ENCODE data around the gene ARMC3. TPM values are rescaled to one million over a fixed set of nuclear protein-coding genes. Genes with fewer than 3 reads are reported as not detected.

ARMC3 gene
- polyA plus RNA-seq, 2 of the 4 experiments (the other 2 are of a cell fraction) = 0.09 to 0.59 TPM

GRCh38 chr10:22977751-22978150, 49.9 kb downstream of the ARMC3 start:
- Histone ChIP-seq H3K4me3 (no peak overlapping the region), H3K9me3 (no peaks in the 10 kb centered on the region), H3K27ac (no peak overlapping the region), H3K4me1 (no peaks in the 10 kb centered on the region), H3K4me2 (no peak overlapping the region)
- ATAC-seq (no peak), FAIRE-seq (no peak), DNase-seq (ENCODE audit: low read depth in 1 of 2, low spot score in 1 of 2) (no peak)
- 11% methylated on average over 1 of the region's 1 CpG for WGBS (ENCODE audit: missing lambda C conversion rate)
- POLR2A ChIA-PET = no interaction called here
- TF ChIP-seq ATOH8 (CRISPR knock-in tag; IDR thresholded peaks at IDR 0.05; ENCODE audit: low read depth) (no peak), MAZ (IDR thresholded peaks at IDR 0.05; ENCODE audit: borderline replicate concordance, low read depth, low read length) (no peak), ZNF302 (CRISPR knock-in tag; IDR thresholded peaks at IDR 0.05) (no peak), CEBPB (IDR thresholded peaks at IDR 0.05) (no peak), HOXB5 (CRISPR knock-in tag; IDR thresholded peaks at IDR 0.05) (no peak), HDAC2 (IDR thresholded peaks at IDR 0.05) (no peak), MAFK (IDR thresholded peaks at IDR 0.05; ENCODE audit: partially characterized antibody) (no peak), TFCP2L1 (CRISPR knock-in tag; IDR thresholded peaks at IDR 0.05) (no peak), ELK1 (IDR thresholded peaks at IDR 0.05; ENCODE audit: low read depth, low read length) (no peak), TP53 (CRISPR knock-in tag; IDR thresholded peaks at IDR 0.05) (no peak), ZFP36 (IDR thresholded peaks at IDR 0.05; ENCODE audit: borderline replicate concordance, partially characterized antibody) (no peak), EHF (CRISPR knock-in tag; IDR thresholded peaks at IDR 0.05) (no peak), CBX8 (IDR thresholded peaks at IDR 0.05) (no peak), BCL3 (IDR thresholded peaks at IDR 0.05) (no peak), HES2 (IDR thresholded peaks at IDR 0.05) (no peak), RCOR1 (IDR thresholded peaks at IDR 0.05; ENCODE audit: low read depth, low read length) (no peak), REST (IDR thresholded peaks at IDR 0.05) (no peak), RNF2 (IDR thresholded peaks at IDR 0.05; ENCODE audit: borderline replicate concordance, low read depth) (no peak), PHF8 (IDR thresholded peaks at IDR 0.05; ENCODE audit: borderline replicate concordance, low read depth) (no peak)
- CTCF ChIA-PET = no interaction called here

- ATAC-seq (no peak), FAIRE-seq (no peak), DNase-seq (ENCODE audit: low read depth in 1 of 2, low spot score in 1 of 2) (no peak)
- Histone ChIP-seq H3K4me3 (no peak overlapping the region), H3K4me1 (no peaks in the 10 kb centered on the region), H3K27ac (no peak overlapping the region), H3K4me2 (no peak overlapping the region), H3K9me3 (no peaks in the 10 kb centered on the region)
- WGBS (ENCODE audit: missing lambda C conversion rate) = 47% methylated on average over 2 of the region's 2 CpGs
- ChIA-PET POLR2A (no interaction called here), CTCF (no interaction called here)
- no peak for TF ChIP-seq ELK1 (IDR thresholded peaks at IDR 0.05; ENCODE audit: low read depth, low read length)
- TF ChIP-seq ZC3H11A (IDR thresholded peaks at IDR 0.05) = no peak
- no peak for TF ChIP-seq HOXA7 (CRISPR knock-in tag; IDR thresholded peaks at IDR 0.05)
- TF ChIP-seq E2F6 (IDR thresholded peaks at IDR 0.05; ENCODE audit: borderline replicate concordance, low read depth) = no peak
- no peak for TF ChIP-seq ZSCAN20 (CRISPR knock-in tag; IDR thresholded peaks at IDR 0.05)
- TF ChIP-seq KDM1A (IDR thresholded peaks at IDR 0.05; ENCODE audit: low read depth) = no peak
- no peak for TF ChIP-seq HMGXB4 (CRISPR knock-in tag; IDR thresholded peaks at IDR 0.05; ENCODE audit: borderline replicate concordance)
- TF ChIP-seq GATA3 (IDR thresholded peaks at IDR 0.05; ENCODE audit: borderline replicate concordance) = no peak
- no peak for TF ChIP-seq FOXS1 (CRISPR knock-in tag; IDR thresholded peaks at IDR 0.05)
- TF ChIP-seq FOSL2 (IDR thresholded peaks at IDR 0.05) = no peak
- TF ChIP-seq FOSL2 (CRISPR knock-in tag; IDR thresholded peaks at IDR 0.05) = no peak
These were observed 50.4 kb downstream of the ARMC3 start for GRCh38 chr10:22978287-22978686.
